DMS114 treated with DMSO at 0.1 percent for 48 hours (cell line): ENCODE results near the gene PCP4.

Experiments
- DNase-seq: peaks from one replicate; lab custom pipeline; 2025; ENCODE audit not compliant: unreplicated experiment; lab: John Stamatoyannopoulos, UW

The PCP4 gene

DNA sequence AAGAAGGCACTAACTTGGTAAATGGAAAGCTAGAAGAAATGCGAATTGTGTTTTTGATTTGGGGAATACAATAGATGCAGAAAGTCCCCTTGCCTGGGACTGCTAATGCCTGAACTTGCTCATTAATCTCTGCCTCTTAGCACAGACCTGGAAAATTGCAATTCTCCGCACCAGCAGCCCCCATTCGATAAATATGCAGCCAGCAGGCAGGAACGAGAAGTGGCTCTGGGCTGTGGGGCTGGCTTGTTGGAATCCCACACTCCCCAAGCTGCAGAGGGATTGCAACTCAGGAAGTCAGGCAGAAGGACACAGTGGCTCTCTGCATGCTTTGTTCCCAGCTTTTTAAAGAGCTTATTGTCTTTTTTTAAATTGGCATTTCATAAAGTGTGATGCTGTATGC, 51.3 kb downstream of the PCP4 start:
- no peak for DNase-seq

GRCh38 chr21:39923476-39923875, 56.2 kb downstream of the PCP4 start:
- no peak for DNase-seq

- no peak for DNase-seq
Measured at GRCh38 chr21:39924577-39925308, 57.5 kb downstream of the PCP4 start.

DNA sequence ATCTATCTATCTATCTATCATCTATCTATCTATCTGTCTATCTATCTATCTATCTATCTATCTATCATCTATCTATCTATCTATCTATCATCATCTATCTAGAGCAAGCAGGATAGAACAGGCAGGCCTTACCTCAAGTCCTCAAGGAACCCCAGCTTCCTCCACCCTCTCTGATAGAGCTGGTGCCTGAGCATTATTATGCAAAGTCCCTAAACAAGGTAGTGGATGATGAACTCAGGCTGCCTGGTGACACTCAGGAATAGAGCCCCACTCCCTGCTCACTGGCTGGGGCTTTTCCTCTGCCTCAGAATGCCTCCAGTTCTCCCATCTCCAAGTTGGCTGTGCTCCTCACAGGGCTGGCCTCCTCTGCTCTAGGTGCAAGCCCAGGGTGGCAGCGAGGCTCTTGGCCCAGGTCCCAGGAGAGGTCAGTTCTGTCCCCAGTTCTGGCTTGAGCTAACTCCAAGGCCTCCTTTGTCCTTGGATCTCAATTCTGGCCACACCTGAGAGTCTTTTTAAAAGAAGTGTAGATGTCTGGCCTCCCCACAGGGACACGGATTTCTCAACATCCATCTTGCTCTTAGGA, 60.2 kb downstream of the PCP4 start:
- DNase-seq: no peak

- DNase-seq: no peak
Measured at GRCh38 chr21:39932335-39932734, 65.1 kb downstream of the PCP4 start.

- DNase-seq: no peak
Measured at GRCh38 chr21:39934895-39935294, 67.7 kb downstream of the PCP4 start.

- DNase-seq: no peak
Measured at GRCh38 chr21:39935716-39936115, 68.5 kb downstream of the PCP4 start.

DNA sequence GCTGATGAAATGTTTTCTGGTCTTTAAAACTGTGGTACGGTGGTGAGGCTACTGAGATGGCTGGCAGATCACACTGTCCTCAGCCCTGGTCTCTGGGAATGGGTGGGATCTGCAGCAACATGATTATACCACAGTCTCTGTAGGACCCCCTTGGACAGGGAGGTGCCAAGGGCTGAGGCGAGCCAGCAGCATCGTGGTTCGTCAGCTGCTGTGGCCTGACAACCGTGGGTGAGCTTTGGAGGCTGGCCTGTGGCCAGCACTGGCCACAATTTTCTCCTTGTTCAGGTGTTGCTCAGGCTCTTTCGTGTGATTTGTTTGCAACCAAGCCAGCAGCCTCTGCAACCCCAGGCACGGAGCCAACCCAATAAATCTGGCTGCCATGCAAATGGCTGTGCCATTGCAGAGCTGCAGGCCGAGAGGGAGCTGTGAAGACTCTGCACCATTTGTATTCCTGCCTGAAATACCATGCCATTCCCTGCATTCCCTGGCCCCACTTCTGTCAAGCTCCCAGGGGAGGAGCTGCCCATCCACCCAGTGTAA, 70.9 kb downstream of the PCP4 start:
- no peak for DNase-seq

- no peak for DNase-seq
Measured at GRCh38 chr21:39946199-39946598, 79.0 kb downstream of the PCP4 start.

- no peak for DNase-seq
Measured at GRCh38 chr21:39947031-39947430, 79.8 kb downstream of the PCP4 start.

DNA sequence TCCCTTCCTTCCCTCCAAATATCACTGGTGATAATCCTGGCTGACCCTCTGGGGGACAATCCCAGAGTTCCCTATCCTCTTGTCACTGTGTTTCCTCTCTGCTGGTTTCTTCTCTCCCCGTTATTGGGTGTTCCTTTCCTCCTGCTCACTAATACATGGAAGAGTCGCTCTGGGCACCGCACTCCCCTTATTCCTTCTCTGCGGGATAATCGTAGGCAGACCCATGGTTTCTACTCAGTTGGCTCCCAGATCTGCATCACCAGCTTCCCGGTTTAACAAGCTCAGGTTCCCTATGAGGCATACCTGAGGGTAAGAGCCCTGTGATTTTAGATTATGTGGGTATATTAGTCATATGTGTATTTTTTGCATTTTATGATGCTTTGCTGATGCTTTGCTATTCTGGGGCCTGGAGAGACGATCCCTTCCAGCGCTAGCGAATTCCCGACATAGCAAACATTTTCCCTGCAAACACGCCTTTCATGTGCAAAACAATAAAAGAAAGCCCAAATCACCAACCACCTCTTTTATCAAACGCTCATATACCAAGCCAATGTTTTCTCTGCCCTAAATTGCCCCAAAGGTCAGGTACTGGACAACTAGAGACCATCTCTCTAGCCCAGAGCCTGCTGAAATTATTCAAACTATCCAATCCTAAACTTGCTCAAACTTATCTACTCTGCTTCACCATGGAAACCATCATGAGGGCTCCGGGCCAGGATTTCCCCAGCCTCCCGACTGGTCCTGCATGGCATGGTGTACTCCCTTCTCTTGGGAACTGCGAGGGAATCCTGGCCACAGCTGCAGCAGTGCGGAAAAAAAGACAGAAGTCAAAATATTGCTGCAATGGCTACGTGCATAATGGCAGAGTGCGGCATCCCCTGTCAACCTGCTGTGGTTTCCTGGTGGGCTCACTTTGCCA, 84.2 kb downstream of the PCP4 start:
- no peak for DNase-seq

- DNase-seq: no peak
Measured at GRCh38 chr21:39952265-39952664, 85.0 kb downstream of the PCP4 start.

- no peak for DNase-seq
Measured at GRCh38 chr21:39954570-39954969, 87.3 kb downstream of the PCP4 start.

DNA sequence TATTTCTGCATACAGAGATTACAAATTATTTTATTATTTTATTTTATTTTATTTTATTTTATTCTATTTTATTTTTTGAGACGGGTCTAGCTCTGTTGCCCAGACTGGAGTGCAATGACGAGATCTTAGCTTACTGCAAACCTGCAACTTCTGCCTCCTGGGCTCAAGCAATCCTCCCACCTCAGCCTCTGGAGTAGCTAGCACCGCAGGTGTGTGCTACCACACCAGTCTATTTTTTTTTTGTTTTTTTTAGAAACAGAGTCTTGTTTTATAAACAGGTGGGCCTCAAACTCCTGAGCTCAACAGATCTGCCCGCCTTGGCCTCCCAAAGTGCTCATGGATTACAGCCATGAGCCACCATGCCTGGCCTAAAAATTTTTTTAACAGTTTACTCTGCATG, 88.1 kb downstream of the PCP4 start:
- no peak for DNase-seq

GRCh38 chr21:39956586-39956985, 89.3 kb downstream of the PCP4 start:
- DNase-seq: no peak

- DNase-seq: no peak
Measured at GRCh38 chr21:39958731-39959130, 91.5 kb downstream of the PCP4 start.

DNA sequence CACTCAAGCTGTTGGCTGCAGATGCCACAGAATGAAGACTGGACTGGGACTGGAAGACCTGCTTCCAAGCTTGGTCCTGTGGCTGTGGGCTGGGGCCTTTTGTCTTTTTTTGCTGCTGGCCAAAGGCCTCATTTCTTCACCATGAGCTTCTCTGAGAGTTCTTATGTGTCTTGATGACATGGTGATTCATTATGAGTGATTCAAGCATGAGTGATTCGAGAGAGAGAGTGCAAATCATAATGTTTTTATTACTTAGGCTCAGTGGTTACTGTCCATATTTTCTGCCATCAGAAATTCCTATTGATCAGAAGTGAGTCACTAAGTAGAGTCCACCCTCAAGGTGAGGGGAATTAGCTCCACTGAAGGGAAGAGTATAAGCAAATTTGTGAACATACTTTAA, 94.0 kb downstream of the PCP4 start:
- no peak for DNase-seq

DNA sequence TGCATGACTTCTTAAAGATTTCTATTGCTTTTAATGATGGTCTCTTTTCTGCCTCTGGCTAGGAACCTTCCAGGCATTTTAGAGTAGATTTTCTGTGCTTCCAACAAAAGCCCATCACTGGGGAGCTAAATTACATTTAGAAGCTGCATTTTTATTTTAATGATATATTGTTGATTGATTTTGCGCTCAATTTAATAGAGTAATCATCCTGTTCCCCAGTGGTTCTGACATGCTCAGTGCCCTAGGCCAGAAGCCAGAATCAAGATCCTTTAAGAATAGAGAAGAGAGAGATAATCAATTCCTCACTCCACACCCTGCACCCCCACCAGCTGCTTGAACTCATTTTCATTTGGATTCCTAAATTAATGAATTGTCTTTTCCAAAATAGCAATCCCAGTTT, 97.8 kb downstream of the PCP4 start:
- no peak for DNase-seq

- no peak for DNase-seq
Measured at GRCh38 chr21:39966786-39967185, 99.5 kb downstream of the PCP4 start.

- no peak for DNase-seq
Measured at GRCh38 chr21:39968010-39968409, 100.8 kb downstream of the PCP4 start.

DNA sequence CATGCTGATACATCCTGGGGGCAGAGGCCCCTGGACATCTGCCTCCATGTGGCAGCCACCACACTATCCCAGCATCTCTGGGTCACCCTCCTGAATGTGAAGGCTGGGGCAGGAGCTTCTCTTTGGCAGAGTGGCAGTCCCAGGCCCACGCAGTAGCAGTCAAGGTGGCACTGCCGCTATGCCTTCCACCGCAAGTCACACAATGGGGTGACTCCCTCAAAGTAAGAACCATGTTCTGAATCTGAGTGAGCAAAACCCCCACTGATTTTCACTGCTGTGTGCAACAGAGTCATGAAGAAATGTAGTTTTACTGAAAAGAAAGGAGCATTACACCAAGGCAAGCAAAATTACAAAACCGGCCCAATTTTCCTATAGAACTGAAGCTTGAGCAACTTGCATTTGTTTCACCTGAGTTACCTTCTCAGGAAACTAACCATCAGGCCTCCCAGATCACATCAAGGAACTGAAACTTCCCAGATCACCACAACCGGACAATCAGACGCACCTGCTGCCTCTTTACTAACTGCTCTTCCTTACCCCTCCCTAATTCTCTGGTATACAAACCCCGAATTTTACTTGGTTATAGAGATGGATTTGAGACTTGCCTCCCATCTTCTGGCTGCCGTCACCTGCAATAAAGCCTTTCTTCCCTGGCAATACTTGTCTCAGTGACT, 102.6 kb downstream of the PCP4 start:
- DNase-seq: no peak
